ENCODE data around the gene TMEM204.

TMEM204 gene

DNA sequence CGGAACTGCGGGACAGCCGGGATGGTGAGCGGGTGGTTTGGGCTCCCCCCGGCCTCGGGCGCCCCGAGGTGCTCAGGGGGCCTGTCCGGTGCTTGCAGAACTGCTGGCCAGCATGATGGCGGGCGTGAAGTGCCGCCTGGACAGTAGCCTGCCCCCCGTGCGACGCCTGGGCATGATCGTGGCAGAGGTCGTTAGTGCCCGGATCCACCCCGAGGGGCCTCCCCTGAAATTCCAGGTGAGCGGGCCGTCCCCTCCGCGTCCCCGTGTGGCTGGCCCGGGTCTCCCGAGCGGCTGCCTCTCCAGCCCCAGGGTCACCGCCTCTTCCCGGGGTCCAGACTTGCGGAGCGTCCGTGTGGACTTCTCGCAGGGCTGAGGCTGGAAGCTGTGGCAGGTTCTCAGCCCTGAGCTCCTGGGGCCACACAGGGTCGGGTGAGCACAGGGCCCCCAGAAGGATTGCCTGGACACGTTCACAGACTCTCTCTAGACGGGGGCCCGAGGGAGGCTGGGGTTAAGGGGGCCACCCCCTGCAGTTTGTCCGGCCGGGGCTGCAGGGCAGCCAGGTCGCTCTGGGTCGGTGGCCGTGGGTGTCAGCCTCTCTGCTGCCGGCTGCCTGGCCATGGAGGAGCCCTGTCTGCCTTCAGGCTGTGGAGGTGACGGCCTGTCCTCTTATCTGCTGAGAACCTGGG lies 32.9 kb upstream of the TMEM204 start:
- DNase-seq, result no peak

DNA sequence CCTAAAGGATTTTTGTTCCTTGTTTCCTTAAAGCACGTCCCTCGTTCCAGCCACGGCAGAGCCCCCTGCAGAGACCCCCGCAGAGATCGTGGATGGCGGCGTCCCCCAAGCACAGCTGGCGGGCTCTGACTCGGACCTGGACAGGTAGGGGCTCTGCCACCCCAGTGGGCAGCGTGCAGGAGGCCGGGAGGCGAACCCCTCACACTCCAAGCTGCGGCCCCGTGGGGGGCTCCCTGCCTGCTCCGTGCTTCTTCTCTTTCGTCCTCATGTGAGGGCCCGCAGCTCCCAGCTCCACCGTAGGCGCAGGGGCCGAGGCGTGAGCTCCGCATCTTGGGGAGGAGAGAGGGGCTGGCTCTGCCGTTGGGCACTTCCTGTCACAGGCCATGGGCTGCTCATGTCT lies 31.8 kb upstream of the TMEM204 start:
- DNase-seq, result no peak

DNA sequence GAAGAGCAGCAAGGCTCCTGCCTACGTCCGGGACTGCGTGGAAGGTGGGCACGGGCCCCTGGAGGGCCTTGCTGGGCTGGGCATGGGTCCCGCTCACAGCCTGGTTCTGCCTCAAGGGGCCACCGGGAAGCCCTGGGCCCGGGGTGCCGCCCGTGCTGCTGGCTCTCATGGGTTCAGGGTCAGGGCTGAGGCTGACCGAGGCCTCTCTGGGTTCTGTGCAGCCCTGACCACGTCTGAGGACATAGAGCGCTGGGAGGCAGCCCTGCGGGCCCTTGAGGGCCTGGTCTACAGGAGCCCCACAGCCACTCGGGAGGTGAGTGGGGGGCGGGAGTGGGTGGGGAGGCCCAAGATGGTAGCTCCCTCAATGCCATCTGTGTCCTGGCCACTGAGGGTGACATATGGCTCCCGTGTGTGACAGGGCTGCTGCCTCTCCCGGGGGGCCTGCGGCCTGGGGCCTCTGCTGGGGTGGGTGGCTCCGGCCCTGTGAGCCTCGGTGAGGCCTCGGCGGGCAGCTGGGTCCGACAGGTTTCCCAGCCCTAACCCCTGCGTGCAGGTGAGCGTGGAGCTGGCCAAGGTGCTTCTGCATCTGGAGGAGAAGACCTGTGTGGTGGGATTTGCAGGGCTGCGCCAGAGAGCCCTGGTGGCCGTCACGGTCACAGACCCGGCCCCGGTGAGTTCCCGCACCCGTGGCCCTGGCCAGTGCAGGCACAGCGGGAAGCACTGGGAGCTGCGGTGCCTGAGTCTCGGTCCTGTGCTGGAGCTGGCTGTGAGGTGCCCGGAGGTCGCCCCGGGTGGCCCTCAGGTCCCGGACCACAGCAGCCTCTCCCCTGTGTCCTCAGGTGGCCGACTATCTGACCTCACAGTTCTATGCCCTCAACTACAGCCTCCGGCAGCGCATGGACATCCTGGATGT lies 31.1 kb upstream of the TMEM204 start:
- no peak for DNase-seq

DNA sequence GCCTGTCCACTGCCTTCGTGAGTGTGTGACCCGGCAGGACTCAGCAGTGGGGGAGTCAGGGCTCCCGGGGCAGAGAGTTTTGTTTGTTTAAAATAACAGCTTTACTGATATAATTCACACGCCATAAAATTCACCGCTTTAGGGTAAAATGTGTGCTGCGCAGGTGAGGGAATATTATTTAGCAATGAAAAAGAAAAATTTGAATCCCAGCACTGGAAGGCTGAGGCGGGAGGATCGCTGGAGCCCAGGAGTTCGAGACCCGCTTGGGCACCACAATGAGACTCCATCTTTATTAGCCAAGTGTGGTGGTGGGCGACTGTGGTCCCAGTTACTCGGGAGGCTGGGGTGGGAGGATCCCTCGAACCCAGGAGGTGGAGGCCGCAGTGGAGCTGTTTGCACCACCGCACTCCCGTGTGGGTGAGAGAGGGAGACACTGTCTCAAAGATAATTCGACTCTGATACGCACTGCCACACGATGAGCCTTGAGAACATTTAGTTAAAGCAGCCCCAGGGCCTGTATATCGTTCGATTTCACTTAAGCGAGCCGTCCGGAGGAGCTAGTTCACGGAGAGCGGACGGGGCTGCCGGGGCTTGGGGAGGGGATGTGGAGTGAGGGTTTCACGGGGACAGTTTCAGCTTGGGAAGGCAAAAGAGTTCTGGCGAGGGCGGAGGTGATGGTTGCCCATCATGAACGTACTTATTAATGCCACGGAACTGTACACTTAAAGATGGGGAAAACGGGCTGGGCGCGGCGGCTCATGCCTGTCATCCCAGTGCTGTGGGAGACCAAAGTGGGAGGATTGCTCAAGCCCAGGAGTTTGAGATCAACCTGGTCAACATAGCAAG lies 30.1 kb upstream of the TMEM204 start:
- DNase-seq, result no peak

DNA sequence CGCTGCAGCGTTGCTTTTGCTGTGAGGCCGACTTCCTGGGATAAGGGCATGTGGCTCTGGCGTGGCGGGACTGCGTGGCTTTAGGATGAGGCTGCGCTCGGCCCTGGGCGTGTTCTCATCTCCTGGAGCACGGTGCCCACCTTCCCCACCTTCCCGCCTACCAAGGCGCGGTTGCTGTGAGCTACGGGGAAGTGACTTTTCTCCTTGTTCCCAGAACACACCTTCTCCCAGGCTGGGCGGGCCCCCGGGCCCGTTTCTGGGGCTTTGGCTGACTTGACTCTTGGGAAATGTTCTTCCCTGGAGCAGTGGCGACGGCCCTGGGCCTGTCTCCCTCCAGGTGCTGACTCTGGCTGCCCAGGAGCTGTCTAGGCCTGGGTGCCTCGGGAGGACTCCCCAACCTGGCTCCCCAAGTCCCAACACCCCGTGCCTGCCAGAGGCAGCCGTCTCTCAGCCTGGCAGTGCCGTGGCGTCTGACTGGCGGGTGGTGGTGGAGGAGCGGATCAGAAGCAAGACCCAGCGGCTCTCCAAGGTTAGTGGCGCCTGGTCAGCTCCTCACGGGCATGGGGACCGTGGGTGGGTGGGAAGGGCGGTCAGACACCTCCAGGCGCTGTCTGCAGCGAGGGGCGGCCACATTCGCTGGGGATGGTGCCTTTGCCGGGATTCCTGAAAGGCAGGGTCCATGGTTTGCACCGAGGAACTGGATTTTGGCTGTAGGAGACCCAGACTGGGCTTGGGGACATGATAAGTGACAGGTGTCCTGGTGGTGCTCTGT lies 28.2 kb upstream of the TMEM204 start:
- DNase-seq, result no peak

DNA sequence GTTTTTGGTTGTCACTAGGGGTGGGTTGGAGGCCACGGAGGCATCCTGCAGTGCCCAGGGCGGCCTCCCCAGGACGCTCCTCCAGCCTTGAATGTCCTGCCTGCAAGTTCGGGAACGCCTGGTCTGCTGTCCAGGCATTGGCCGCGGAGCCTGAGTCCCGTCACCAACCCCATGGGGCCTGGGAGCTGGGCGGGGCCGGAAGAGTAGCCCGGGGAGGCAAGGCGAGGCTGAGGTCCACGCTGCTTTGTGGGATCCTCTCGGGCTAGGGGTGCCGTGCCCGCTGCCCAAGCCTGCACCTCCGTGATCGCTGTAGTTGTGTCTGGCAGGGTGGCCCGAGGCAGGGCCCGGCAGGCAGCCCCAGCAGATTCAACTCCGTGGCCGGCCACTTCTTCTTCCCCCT lies 27.6 kb upstream of the TMEM204 start:
- DNase-seq, result no peak

DNA sequence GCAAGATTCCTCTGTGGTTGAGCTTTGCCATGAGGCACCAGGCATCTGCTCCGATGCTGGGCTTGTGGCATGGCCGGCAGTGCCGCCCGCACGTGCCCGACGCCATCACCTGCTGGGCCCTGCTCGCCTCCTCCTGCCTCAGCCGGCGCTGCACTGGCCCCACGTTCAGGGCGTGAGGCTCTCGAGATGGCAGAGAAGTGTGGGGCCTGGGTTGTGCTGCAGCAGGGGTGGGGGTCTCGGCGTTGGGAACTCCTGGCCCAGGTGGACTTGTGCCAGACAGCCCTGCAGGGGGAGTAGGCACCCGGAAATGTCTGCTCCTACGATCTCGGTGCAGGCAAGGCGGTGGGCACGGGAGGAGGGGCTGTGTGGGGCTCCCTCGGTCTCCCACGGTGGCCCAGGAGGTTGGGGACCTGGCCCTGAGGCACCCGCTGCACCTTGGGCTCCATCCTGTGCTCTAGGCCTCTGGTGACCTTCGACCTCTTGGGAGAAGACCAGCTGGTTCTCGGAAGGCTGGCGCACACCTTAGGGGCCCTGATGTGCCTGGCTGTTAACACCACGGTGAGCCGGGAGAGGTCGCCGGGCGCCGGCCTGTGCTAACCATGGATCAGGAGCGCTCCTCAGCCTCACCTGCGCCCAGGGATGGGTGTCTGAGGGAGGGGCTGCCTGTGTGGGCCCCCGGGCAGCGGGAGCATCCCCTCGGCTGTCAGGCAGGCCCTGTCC lies 26.8 kb upstream of the TMEM204 start:
- no peak for DNase-seq

DNA sequence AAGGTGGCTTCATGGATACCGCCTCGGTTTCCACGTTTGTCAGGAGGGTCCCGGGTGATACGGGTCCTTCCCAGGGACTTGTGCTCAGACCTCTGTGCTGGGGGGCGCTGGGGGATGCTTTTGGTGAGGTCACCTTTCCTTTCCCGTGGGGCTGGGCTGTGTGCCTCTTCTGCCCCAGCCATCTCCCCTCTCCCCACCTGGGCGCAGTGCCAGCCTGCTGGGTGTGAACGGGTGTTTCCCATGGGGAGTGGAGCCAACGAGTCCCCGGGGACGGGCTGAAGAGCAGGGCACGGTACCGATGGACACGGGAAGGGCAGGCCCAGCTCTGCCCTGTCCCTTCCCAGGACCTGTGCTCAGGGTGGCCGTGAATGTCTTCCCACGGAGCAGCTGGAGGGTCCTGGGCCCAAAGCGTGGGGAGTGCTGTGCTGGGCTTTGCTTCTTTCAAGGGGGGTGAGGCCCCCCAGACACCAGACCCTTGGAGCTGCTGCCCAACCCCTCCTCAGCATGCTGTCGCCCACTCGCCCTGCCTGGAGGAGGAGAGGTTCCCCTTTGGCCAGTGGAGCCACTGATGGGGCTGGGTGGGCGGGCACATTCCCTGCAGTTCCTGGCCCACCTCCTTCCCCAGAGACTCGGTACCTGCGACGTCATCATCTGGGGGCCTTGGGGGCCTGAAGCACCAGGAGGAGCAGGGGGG lies 24.8 kb upstream of the TMEM204 start:
- no peak for DNase-seq

DNA sequence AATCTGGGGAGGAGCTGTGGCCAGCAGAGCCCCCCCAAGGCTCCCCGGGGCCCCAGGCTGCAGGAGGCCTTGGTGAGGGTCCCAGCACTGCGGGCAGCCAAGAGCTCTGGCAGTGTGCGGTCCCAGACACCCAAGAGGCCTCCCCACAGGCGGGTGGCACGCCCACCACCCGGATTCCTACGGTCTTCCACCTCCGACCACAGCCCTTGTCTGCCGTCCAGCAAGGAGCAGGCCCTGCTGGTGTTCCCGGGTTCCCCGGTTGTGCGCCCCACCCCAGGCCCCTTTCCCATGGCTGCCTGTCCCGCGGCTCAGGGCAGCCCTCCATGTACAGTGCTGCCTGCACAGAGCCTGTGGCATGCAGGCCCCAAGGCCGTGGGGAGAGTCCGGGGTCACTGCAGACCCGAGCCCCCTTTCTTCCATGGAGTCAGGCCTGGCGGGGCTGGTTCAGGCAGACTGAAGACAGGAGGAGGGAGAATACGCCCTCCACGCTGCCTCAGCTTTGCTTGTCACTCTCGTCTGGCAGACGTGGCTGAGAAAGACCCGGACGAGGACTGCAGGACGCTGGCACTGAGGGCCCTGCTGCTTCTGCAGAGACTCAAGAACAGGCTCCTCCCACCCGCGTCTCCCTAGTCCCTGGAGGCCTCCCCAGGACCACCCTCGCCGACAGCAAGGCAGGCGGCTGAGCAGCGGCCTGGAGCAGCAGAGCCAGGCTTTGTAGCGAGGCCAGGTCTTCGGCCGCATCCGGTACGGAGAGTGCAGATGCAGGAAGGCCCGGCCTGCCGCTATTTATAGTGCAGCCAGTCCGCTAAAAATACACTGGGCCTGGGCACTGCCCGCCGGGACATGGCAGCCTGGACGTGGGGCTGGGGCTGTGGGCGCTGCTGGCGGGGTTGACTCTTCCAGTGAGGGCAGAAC lies 23.9 kb upstream of the TMEM204 start:
- no peak for DNase-seq

DNA sequence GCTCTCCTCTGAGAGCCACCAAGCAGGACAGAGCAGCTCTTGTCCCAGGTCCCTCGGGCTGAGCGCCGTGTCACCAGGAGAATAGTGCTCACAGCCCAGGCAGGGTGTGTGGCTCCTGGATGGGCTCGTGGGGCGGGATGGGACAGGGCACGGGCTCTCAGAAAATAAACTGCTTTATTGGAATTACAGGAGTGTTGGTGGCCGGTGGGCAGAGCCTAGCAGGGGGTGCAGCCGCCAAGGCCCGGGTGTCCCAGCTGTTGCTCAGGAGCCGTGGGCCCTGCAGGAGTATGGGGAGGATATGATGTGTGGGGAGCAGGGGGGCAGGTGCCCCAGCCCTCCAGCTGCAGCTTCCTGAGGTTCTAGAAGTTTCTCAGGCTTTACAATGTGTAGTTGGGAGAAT lies 23.2 kb upstream of the TMEM204 start:
- DNase-seq, result no peak

DNA sequence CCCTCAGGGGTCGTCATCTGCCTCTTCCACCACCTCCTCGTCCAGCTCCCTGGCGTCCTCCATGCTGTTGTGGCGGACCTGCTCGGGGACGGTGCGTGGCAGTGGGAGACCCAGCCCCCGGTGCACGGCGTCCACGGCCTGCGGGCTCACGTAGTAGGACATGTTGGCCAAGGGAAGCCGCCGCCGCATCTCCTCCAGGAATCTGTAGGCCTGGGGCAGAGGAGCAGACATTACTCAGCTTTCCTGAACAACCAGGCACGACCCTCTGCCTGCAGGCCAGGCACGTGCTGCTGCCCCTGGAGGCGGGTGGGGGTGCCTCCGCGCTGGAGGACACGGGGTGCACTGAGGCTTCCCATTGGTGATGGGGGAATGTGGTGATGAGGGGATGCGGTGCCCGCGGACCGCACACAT lies 22.5 kb upstream of the TMEM204 start:
- no peak for DNase-seq

DNA sequence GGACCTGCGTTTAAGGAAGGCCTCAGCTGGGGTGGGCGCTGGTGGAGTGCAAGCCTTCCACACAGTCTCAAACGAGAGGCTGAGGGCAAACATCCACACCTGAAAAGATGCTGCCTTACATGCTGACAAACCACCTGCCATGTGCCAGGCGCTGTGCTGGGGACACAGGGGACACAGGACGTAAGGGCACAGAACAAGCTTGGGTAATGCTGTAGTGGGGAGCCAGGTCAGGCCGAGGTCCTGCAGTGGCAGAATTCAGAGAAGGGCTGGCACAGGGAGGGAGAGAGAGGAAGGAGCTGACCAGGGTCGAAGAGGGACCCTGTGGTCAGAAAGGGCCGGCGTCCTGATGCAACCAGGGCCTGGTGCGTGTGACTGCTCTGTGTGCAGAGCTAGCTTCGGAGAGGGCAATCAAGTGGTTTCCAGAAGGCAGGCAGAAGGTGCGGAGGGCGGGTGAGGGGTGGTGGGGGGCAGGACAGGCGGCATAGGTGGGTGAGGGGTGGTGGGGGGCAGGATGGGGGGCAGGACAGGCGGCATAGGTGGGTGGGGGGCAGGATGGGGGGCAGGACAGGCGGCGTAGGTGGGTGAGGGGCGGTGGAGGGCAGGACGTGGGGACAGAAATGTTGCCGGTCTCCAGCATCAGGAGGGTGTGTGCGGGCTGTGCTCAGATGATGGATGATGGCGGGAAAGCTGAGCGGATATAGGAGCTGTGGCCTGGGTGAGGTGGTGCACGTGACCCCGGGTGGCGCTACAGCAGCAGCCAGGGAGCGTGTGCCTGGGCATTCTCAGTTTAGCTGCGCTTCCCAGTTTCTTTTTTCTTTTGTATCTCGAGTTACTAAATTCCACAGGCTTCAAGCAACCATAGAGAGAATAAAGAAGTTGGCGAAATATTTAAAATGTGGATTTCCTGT lies 21.6 kb upstream of the TMEM204 start:
- DNase-seq, result no peak

DNA sequence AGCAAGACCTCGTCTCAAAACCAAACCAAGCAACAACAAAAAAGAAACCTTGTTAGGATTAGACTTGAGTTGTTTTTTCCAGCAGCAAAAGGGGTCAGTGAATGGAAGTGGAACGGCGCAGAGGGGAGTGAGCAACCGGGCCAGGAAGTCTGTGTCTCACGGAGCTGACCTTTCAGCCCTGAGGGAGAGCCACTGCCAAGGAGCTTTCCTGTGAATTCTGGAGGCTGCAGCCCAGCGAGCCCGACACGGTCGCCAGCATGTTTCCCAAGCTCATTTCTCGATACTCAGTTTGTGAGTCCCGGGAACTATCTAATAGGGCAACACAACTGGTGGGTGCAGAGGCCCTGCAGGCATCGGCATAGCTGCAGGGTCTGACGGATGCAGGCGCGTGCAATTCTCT lies 20.7 kb upstream of the TMEM204 start:
- DNase-seq, result no peak

DNA sequence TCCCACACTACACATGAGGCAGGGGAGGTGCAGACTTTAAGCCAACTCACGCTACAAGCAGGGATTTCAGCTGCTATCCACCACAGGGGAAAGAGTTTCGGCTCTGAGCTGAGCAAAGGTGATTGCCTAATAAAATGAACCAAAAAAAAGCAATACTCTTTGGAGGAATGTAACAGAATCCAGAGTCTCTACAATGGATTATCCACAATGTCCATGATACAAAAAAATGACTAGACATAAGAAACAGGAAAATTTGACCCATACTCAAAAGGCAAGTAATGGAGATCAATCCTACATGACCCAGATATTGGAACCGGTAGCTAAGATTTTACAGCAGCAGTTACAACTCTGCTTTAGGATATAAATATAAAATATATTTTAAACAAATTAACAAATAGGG lies 19.0 kb upstream of the TMEM204 start:
- no peak for DNase-seq

DNA sequence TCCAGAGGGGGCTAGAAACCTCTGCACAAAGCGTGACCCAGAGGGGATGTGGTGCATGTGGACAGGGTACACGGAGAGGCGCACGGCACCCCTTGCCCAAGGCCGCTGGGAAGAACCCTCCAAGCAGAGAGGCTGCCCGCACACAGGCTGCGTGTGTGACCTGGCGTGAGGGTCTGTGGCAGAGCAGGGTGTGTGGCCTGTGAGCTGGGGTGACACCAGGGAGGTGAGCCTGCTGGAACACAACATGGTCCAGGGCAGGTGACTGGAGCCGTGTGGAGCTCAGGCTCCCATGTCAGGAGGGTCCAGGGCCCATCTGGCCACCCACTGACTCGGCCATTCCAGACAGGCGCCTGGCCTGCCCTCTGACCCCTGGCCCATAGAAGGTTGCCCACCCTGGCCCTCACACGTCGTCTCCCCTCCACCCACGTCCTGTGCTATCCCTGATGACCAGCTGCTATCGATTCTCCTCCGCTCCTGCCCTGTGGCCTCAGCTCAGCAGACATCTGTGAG lies 14.8 kb upstream of the TMEM204 start:
- no peak for DNase-seq

DNA sequence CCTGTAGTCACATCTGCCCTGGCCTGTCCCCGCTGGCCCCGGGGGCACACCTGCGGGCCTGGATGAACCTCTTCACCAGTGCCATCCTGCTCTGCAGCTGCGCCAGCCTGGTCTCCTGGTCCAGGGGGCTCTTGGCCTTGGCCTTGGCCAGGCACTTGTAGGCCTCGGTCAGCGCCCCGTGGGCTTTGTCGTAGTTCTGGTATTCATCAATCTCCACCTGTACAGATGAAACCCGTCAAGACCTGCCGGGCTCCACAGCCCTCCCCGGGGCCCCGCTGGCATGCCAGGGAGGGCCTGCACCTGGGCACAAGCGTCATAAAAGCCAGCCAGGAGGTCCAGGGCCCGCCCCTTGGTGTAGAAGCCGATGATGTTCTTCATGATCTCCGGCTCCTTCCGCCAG lies 13.6 kb upstream of the TMEM204 start:
- no peak for DNase-seq

DNA sequence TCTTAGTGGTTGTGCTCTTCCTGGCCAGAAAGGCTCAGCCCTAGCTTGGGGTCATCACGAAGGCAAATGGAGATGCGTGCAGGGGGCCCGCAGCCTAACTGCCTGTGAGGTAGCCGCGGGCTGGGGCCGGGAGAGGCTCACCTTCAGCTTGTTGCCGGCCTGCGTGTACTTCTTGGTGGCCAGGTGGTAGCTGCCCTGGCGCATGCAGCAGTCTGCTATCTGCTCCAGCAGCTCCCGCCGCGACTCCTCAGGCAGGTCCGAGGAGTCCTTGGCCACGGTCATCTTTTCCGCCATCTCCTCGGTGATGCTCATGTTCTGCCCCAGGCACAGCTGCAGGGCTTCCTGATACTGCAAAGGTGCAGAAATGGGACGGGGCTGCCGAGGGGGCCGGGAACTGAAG lies 13.0 kb upstream of the TMEM204 start:
- no peak for DNase-seq

DNA sequence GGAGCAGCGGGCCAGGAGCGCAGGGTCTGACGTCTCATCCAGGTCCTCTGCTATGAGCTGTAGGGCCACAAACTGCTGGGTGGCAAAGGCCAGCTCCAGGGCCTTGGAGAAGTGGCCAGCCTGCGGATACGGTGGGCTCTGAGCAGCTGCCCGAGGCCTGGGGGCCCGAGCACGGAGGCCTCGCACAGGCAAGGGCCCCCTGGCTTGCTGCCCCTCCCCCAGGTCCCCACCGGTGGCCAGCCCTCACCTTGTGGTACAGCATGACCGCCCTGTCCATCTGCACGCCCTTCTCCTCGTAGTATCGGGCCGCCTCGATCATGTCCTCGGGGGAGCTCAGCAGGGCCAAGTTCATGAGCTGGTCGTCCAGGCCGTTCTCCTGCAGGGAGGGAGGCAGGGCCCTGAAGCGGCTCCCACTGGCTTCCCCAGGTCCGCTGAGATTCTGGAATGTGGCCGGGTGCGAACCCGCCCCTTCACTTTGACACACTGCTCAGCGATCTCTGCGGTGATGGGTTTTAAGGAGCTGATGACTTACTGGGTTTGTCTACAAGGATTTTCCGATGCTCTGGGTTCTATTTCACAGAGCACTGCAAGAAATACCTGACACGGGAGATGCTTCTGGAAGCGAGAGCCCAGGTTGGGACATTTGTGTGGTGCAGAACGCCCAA lies 9.8 kb upstream of the TMEM204 start:
- no peak for DNase-seq

Data from DMS 273 treated with DMSO at 0.1 percent for 48 hours (cell line).